ENCODE data around the gene ERP27.

DNA sequence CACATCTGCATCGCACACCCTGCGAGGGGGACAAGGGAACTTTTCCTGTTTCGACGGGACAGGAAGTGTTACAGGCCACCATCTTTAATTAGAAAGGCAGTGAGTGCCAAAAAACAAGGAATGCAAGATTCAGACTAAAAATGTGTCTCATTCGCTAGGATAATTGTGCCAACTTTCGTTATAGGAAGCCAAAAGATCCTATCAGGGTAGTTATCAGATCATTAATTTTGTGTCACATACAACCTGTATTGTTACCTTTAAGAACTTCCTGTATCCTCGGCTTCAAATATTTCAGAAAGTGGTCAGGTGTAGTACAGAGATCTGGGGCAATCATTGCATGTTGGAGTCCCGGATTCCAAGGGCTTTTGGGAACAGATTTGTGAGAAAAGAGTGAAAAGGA, 33.5 kb downstream of the ERP27 start:
- TF ChIP-seq, protein P1, sequence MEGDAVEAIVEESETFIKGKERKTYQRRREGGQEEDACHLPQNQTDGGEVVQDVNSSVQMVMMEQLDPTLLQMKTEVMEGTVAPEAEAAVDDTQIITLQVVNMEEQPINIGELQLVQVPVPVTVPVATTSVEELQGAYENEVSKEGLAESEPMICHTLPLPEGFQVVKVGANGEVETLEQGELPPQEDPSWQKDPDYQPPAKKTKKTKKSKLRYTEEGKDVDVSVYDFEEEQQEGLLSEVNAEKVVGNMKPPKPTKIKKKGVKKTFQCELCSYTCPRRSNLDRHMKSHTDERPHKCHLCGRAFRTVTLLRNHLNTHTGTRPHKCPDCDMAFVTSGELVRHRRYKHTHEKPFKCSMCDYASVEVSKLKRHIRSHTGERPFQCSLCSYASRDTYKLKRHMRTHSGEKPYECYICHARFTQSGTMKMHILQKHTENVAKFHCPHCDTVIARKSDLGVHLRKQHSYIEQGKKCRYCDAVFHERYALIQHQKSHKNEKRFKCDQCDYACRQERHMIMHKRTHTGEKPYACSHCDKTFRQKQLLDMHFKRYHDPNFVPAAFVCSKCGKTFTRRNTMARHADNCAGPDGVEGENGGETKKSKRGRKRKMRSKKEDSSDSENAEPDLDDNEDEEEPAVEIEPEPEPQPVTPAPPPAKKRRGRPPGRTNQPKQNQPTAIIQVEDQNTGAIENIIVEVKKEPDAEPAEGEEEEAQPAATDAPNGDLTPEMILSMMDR (IDR thresholded peaks at IDR 0.05): no peak
- no peak for TF ChIP-seq POLR2A (IDR thresholded peaks at IDR 0.05)

Measured in esophagus squamous epithelium (tissue), 4 donors.